Sigmoid colon (tissue), 7 donors: ENCODE measurements around the gene TNC. TPM values are rescaled to one million over a fixed set of nuclear protein-coding genes. Genes with fewer than 3 reads are reported as not detected.

ENCODE experiments used
- DNase-seq: peaks from one replicate; pipeline ENCODE4 v3.0.0-alpha.2; 2019
- H3K27ac ChIP-seq, 4 donors: fragments of 200-600 bp; sonication (generic); one replicate each; pipeline ENCODE4 v1.5.1; 2016 to 2019; ENCODE audit warnings: mild to moderate bottlenecking in 1 of 4
- H3K27me3 ChIP-seq, 3 donors: fragments of 200-600 bp; sonication (generic); one replicate each; pipeline ENCODE4 v1.5.1; 2019; ENCODE audit warnings: mild to moderate bottlenecking in 1 of 3
- H3K36me3 ChIP-seq, 4 donors: fragments of 200-600 bp; sonication (generic); one replicate each; pipeline ENCODE4 v1.5.1; 2016 to 2019
- H3K4me1 ChIP-seq, 4 donors: fragments of 200-600 bp; sonication (generic); one replicate each; pipeline ENCODE4 v1.5.1; 2017 to 2019
- H3K4me3 ChIP-seq, 4 donors: fragments of 200-600 bp; sonication (generic); one replicate each; pipeline ENCODE4 v1.5.1; 2017 to 2019; ENCODE audit warnings: mild to moderate bottlenecking in 2 of 4, moderate library complexity in 1 of 4
- H3K9me3 ChIP-seq, 4 donors: fragments of 200-600 bp in 3 of 4; sonication (generic) in 3 of 4; one replicate each; pipeline versions ENCODE4 v1.5.1 to v1.6.1; 2013 to 2019
- CTCF ChIP-seq, 4 experiments: fragments of 450-650 bp in 3 of 4; fragments of 200-600 bp in 1 of 4; IDR thresholded peaks; one replicate each; pipeline ENCODE4 v1.5.1; 2016 to 2019; ENCODE audit warnings: antibody characterized with exemption in 4 of 4, mild to moderate bottlenecking in 3 of 4, moderate library complexity in 2 of 4
- EP300 ChIP-seq, 4 donors: sonication (generic); formaldehyde crosslinking; IDR thresholded peaks; one replicate each; pipeline ENCODE4 v1.6.1; 2017; ENCODE audit warnings: antibody characterized with exemption in 4 of 4
- POLR2A ChIP-seq, 2 donors: fragments of 450-650 bp; IDR thresholded peaks; one replicate each; pipeline ENCODE4 v1.6.1; 2016; ENCODE audit warnings: antibody characterized with exemption in 2 of 2, mild to moderate bottlenecking in 2 of 2, moderate library complexity in 2 of 2
- POLR2AphosphoS5 ChIP-seq, 4 donors: sonication (generic); formaldehyde crosslinking; IDR thresholded peaks; one replicate each; pipeline ENCODE4 v1.6.1; 2017; ENCODE audit warnings: antibody characterized with exemption in 4 of 4
- whole genome bisulfite sequencing, 2 donors: extraction: QIAGEN DNeasy Blood & Tissue Kit; methylation state at CpG; one replicate each; pipeline ENCODE4 v1.1.7; 2013; 5-methylcytosine and 5-hydroxymethylcytosine counted together
- intact Hi-C: fragments of 100-400 bp; cut with DNase I; formaldehyde crosslinking; loops from one replicate; pipeline ENCODE4 v1.15.1; 2023
- polyA plus RNA-seq, 3 donors: library from polyadenylated mRNA; stranded (reverse); fragments of 200-250 nt; gene quantifications; one replicate each; pipeline ENCODE4 v1.2.3, GENCODE V29; 2013
- total RNA-seq, 4 donors: library from RNA; depleted of rRNA; stranded (reverse); fragments of >200 nt; gene quantifications; one replicate each; pipeline ENCODE4 v1.1.0, GENCODE V29; 2016
- donor health status: healthy with polysubstance abuse.
- donor health status: Bipolar disorder and iron deficiency.
- donor health status: healthy.

TNC gene
- total and polyA plus RNA-seq, 7 donors, result 0.69 to 742 (median 127) TPM

- WGBS, 2 donors, result 53 to 75% methylated on average over 4 of the region's 4 CpGs
- intact Hi-C loops, result no loop called here
- no peak overlapping the region for H3K4me3 ChIP-seq
- DNase-seq, result no peak
- TF ChIP-seq POLR2A (IDR thresholded peaks at IDR 0.05) (no peak), CTCF (IDR thresholded peaks at IDR 0.05) (no peak), EP300 (IDR thresholded peaks at IDR 0.05) (no peak), POLR2AphosphoS5 (IDR thresholded peaks at IDR 0.05) (no peak)
- no peaks in the 10 kb centered on the region for H3K36me3 ChIP-seq
- peak overlapping the region in 3 of 4 donors; percentile 45 to 61 (median 46) for H3K27ac ChIP-seq
- H3K4me1 ChIP-seq, result peaks cover 0 to 23% (median 13%) of the 10 kb centered on the region in 4 donors
- H3K9me3 ChIP-seq, result no peaks in the 10 kb centered on the region
- H3K27me3 ChIP-seq, result no peaks in the 10 kb centered on the region
Observed at GRCh38 chr9:115127191-115127817, 9.3 kb upstream of the TNC start.

DNA sequence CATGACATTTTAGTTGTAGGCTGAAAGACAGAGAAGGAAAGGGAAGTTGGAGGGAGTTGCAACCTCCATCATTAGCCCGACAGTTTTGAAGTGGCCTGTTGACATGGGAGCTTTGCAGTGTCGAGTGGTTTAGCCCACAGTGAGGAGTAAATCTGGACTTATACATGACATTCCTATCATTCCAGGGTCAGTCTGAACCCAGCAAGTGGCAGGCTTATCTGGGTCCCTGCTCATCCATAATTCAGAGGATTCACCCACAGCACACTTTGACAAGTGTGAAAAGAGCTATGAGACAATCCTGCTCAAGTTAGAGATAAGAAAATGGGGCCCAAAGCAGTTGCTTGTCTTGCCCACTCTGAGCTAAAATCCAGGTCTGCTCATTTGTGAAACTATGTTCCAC, 8.4 kb upstream of the TNC start:
- Histone ChIP-seq H3K27me3 (no peaks in the 10 kb centered on the region), H3K4me3 (no peak overlapping the region), H3K9me3 (no peaks in the 10 kb centered on the region), H3K36me3 (no peaks in the 10 kb centered on the region), H3K27ac (peak overlapping the region in 2 of 4 donors; percentile 46 to 61), H3K4me1 (peaks cover 0 to 20% (median 14%) of the 10 kb centered on the region in 4 donors)
- no peak for DNase-seq
- intact Hi-C loops, result no loop called here
- 75 to 84% methylated on average over 2 of the region's 2 CpGs for WGBS, 2 donors
- no peak for TF ChIP-seq POLR2A (IDR thresholded peaks at IDR 0.05)
- no peak for TF ChIP-seq EP300 (IDR thresholded peaks at IDR 0.05)
- TF ChIP-seq POLR2AphosphoS5 (IDR thresholded peaks at IDR 0.05), result no peak
- no peak for TF ChIP-seq CTCF (IDR thresholded peaks at IDR 0.05)

- no peaks in the 10 kb centered on the region for H3K36me3 ChIP-seq
- no peaks in the 10 kb centered on the region for H3K9me3 ChIP-seq
- H3K27ac ChIP-seq, result no peak overlapping the region
- 79 to 87% methylated on average over 5 of the region's 5 CpGs for WGBS, 2 donors
- DNase-seq, result no peak
- intact Hi-C loops, result no loop called here
- H3K4me3 ChIP-seq, result no peak overlapping the region
- TF ChIP-seq CTCF (IDR thresholded peaks at IDR 0.05), result no peak
- TF ChIP-seq POLR2AphosphoS5 (IDR thresholded peaks at IDR 0.05), result no peak
- TF ChIP-seq EP300 (IDR thresholded peaks at IDR 0.05), result no peak
- no peak for TF ChIP-seq POLR2A (IDR thresholded peaks at IDR 0.05)
- peaks cover 0 to 43% (median 34%) of the 10 kb centered on the region in 4 donors for H3K4me1 ChIP-seq
- no peaks in the 10 kb centered on the region for H3K27me3 ChIP-seq
Observed at GRCh38 chr9:115122937-115123336, 5.0 kb upstream of the TNC start.

DNA sequence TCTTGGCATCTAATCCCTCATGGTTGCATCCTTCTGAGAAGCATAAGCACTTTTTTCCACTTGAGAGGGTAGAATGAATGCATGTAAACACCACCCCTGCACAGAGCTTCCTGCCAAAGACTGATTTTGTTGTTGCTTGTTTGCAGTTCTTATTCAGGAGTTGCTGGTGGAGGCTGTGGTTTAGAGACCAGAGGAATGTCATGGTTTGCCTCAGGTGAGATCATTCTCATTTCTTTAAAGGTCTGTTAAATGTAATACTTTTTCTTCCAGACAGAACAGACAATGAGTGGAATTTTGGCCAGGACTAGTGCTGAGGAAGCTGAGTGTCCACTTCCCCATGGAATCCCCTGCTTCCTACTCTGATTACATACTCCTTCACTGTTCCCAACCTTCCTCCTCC, 3.2 kb upstream of the TNC start:
- intact Hi-C loops, result no loop called here
- no peak for DNase-seq
- no peaks in the 10 kb centered on the region for H3K27me3 ChIP-seq
- peak overlapping the region in 3 of 4 donors; percentile 94 to 97 (median 97) for H3K27ac ChIP-seq
- TF ChIP-seq CTCF (IDR thresholded peaks at IDR 0.05), result no peak
- no peak for TF ChIP-seq POLR2A (IDR thresholded peaks at IDR 0.05)
- no peak for TF ChIP-seq EP300 (IDR thresholded peaks at IDR 0.05)
- peaks cover 0 to 34% (median 29%) of the 10 kb centered on the region in 4 donors for H3K4me1 ChIP-seq
- H3K36me3 ChIP-seq, result no peaks in the 10 kb centered on the region
- no peaks in the 10 kb centered on the region for H3K9me3 ChIP-seq
- no peak overlapping the region for H3K4me3 ChIP-seq

- TF ChIP-seq CTCF (IDR thresholded peaks at IDR 0.05) (no peak), POLR2A (IDR thresholded peaks at IDR 0.05) (peak; percentile 23 to 43), EP300 (IDR thresholded peaks at IDR 0.05) (peak in 2 of 4 donors; percentile 45 to 58), POLR2AphosphoS5 (IDR thresholded peaks at IDR 0.05) (peak; percentile 78 to 88 (median 84))
- 3 to 10% methylated on average over 8 of the region's 8 CpGs for WGBS, 2 donors
- Histone ChIP-seq H3K27me3 (no peaks in the 10 kb centered on the region), H3K4me1 (peaks cover 0 to 43% (median 36%) of the 10 kb centered on the region in 4 donors), H3K36me3 (peaks cover 0 to 12% (median 3%) of the 10 kb centered on the region in 4 donors), H3K4me3 (peak overlapping the region; percentile 28 to 61 (median 56)), H3K27ac (peak overlapping the region; percentile 88 to 97 (median 96)), H3K9me3 (no peaks in the 10 kb centered on the region)
- DNase-seq, result peak; percentile 93
- intact Hi-C loops, result loop anchor here (5.0 to 10.0 kb wide), 4 partner anchors 82 to 406 kb away; no protein-coding TSS in a partner anchor
Observed at GRCh38 chr9:115118879-115119218, 892 bp upstream of the TNC start.
